ENCODE data around the gene NMUR1.
"Not testable (repeated sequence)": the region's sequence is repeated elsewhere in the genome, so short reads cannot be mapped to it uniquely, and the experiment has no call there.

Gene NMUR1

DNA sequence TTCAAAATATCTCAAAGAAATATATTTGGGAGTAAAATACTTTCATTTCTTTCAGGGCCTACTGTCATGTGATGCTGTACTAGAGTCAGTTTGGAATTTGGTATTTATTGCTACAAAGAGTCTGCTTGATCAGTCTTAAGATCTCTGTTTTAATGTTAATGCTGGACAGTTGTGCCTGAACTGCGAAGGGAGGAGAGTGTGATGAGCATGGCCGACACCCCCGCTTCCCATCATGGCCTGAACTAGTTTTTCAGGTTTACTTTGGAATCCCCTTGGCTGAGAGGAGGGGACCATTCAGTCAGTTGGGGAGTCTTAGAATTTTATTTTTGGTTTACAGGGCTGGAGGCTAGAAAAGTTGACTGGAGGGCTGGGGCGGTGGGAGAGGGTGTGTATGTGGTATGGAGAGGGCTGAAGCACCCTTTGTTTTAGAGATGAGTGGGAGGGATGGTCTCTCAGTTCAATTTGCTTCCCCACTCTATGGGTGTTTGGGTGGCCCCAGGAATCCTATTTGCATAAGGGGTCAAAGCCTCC is 41.5 kb upstream of the NMUR1 start:
- TF ChIP-seq, protein P1, sequence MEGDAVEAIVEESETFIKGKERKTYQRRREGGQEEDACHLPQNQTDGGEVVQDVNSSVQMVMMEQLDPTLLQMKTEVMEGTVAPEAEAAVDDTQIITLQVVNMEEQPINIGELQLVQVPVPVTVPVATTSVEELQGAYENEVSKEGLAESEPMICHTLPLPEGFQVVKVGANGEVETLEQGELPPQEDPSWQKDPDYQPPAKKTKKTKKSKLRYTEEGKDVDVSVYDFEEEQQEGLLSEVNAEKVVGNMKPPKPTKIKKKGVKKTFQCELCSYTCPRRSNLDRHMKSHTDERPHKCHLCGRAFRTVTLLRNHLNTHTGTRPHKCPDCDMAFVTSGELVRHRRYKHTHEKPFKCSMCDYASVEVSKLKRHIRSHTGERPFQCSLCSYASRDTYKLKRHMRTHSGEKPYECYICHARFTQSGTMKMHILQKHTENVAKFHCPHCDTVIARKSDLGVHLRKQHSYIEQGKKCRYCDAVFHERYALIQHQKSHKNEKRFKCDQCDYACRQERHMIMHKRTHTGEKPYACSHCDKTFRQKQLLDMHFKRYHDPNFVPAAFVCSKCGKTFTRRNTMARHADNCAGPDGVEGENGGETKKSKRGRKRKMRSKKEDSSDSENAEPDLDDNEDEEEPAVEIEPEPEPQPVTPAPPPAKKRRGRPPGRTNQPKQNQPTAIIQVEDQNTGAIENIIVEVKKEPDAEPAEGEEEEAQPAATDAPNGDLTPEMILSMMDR (IDR thresholded peaks at IDR 0.05; ENCODE audit: low read depth, low read length) = no peak
- no peak for DNase-seq (ENCODE audit: extremely low read depth, low read depth)

DNA sequence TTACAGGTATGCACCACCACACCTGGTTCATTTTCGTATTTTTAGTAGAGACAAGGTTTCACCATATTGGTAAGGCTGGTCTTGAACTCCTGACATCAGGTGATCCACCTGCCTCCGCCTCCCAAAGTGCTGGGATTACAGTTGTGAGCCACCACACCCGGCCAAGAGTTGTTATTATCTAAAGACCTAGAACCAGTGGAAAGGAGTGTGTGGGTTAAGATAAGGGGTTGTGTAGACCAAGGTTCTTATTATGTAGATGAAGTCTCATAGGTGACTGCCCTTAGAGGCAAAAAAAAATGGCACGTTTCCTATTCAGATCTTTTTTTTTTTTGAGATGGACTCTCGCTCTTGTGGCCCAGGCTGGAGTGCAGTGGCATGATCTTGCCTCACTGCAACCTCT is 40.7 kb upstream of the NMUR1 start:
- DNase-seq (ENCODE audit: extremely low read depth, low read depth) = not testable (repeated sequence)

DNA sequence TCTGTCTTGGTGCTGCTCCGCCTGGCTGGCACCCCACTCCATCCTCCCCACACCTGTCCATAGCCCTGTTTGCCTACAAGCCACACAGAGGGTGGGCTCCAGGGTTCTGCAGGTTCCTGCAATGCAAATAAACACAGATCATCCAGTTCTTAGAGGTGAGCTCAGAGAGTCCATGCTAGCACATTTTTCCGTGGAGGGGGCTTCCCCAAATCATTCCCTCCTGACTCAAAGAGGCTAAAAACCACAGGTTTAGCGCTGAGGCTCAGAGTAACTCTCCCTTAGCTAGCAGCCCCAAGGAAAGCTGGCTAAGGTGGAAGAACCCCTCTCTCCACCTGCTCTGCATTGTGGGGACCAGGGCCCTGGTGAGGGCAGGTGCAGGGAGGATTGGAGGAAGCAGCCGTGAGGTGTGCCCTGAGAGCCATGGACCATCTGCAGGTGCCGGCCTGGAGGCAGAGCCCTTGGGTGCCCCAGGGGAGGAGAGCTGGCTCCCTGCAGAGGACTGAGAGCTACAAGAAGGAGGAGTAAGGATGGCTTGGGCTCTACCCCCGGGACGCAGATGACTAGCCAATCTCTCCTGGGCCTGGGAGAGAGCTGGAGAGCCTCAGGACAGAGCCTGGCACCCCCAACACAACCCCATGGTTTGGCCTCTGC is 38.7 kb upstream of the NMUR1 start:
- DNase-seq (ENCODE audit: extremely low read depth, low read depth) = no peak
- TF ChIP-seq, protein P1 (IDR thresholded peaks at IDR 0.05; ENCODE audit: low read depth, low read length) = no peak

DNA sequence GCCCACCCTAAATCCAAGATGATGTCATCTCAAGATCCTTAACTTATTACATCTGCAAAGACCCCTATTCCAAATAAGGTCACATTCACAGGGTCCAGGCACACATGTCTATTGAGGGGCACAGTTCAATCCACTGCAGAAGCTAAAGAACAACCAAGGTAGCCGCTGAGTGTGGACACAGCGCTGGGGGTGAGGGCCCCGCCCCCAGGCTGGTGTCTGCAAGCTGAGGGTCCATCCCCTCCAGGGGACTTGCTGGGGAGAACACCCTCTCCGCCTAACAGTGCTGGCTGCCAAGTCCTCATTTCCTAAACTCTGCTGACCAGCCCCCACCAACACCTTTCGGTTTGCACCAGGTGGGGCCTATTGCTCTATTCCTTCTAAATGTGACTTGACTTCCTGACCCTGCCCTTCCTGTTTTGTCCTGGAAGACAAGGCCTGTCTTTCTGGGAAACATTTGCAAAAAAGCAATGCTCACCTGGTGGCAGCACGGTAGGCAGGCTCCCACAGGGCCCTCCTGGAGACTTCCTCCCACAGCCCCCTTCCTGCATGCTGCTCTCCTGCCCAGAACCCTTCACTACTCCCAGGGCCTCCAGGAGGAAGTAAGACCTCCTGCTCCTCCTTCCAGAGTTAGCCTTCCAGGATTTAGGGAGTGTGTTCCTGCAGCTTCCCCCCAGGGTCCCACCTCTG is 38.0 kb upstream of the NMUR1 start:
- TF ChIP-seq, protein P1 (IDR thresholded peaks at IDR 0.05; ENCODE audit: low read depth, low read length) = no peak
- DNase-seq (ENCODE audit: extremely low read depth, low read depth) = no peak

DNA sequence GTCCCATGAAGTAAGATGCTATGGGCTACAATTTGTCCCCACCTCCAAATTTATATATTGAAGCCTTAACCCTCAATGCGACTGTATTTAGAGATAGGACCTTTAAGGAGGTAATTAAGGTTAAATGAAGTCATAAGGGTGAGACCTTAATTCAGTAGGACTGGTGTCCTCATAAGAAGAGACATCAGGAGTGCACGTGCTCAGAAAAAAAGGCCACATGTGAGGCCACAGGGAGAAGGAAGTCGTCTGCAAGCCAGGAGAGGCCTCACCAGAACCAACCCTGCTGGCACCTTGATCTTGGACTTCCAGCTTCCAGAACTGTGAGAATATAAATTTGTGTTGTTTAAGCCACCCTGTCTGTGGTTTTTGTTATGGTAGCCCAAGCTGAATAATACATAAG is 36.9 kb upstream of the NMUR1 start:
- no peak for DNase-seq (ENCODE audit: extremely low read depth, low read depth)
- TF ChIP-seq, protein P1 (IDR thresholded peaks at IDR 0.05; ENCODE audit: low read depth, low read length) = no peak

DNA sequence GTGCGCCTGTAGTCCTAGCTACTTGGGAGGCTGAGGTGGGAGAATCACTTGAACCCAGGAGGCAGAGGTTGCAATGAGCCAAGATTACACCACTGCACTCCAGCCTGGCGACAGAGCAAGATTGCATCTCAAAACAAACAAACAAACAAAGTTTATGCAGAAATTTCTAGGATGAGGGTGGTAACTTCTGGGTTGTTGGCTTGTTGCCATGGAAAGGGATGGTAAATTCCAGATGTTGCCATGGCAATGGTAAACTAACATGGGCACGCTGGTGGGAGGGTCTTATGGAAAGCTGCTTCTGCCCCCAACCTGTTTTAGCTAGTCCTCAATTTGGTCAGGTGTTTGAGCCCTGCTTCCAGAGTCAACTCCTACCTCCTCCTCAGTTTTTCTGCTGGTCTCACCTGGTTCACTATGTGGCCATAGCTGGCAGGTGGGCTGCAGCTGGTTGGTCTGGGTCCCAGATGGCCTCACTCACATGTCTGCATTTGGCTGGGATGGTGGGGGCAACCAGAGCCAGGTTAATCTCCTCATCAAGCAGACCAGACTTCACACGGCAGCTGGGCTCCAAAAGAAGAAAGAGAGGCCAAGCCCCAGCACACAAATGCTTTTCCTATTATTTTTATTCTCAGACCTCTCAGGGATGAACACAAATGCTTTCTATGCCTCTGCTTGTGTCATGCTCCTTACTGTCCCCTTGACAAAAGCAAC is 35.8 kb upstream of the NMUR1 start:
- DNase-seq (ENCODE audit: extremely low read depth, low read depth) = no peak

DNA sequence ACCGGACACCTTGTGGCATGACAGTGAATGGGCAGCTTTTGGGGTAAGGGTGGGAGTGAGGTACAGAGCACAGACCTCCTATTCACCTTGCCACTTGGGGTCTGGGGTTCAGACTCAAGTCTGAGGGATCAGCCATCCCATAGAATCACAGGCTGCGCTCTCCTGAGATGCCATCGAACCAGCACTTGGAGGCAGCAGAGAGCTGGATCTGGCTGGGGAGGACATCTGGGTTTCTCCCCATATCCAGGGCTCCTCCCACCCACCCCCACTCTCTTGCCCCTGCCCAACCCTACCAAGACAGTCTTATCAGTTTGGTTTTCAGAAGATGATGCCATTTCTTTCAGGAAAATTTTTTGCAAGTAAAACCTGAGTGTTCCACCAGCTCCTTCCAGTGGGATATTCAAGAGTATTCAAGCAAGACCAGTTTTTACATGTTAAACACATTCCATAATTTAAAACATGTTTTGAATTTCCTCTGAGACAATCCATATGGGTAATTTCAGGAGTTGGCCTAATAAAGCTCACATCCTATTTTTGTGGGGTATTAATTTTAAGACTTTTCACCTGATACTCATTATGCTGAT is 33.2 kb upstream of the NMUR1 start:
- TF ChIP-seq, protein P1 (IDR thresholded peaks at IDR 0.05; ENCODE audit: low read depth, low read length) = peak; percentile 85
- peak; percentile 22 for DNase-seq (ENCODE audit: extremely low read depth, low read depth)

More for the DNA sequence above, 35.8 kb upstream of the NMUR1 start:
- TF ChIP-seq, protein P1 (IDR thresholded peaks at IDR 0.05; ENCODE audit: low read depth, low read length) = no peak

All from AG09319 (cell line).